Erythroblast (primary cell): ENCODE results near the gene RSAD1.

ENCODE experiments used
- DNase-seq, 2 experiments: peaks; one replicate each; lab custom pipeline; 2025; lab: John Stamatoyannopoulos, UW
- GATA1 ChIP-seq: IDR thresholded peaks from 2 replicates; pipeline ENCODE4 v1.6.1; 2011; ENCODE audit warnings: low read depth, mild to moderate bottlenecking, control low read depth, low read length, moderate library complexity
- POLR2A ChIP-seq: IDR thresholded peaks from 2 replicates; pipeline ENCODE4 v1.6.1; 2011; ENCODE audit warnings: mild to moderate bottlenecking, low read length

The RSAD1 gene

GRCh38 chr17:50447870-50448595 is 30.6 kb upstream of the RSAD1 start:
- TF ChIP-seq POLR2A (no peak), GATA1 (no peak)

GRCh38 chr17:50448643-50449042 is 30.0 kb upstream of the RSAD1 start:
- DNase-seq = peak in 1 of 2 experiments; percentile 32
- no peak for TF ChIP-seq POLR2A
- no peak for TF ChIP-seq GATA1

More at GRCh38 chr17:50447870-50448595, 30.6 kb upstream of the RSAD1 start:
- no peak for DNase-seq

GRCh38 chr17:50451943-50452629 is 26.6 kb upstream of the RSAD1 start:
- TF ChIP-seq POLR2A (no peak), GATA1 (no peak)
- no peak for DNase-seq

GRCh38 chr17:50452630-50453300 is 25.9 kb upstream of the RSAD1 start:
- no peak for DNase-seq
- no peak for TF ChIP-seq POLR2A
- TF ChIP-seq GATA1 = no peak

- no peak for DNase-seq
- TF ChIP-seq GATA1 = no peak
- TF ChIP-seq POLR2A = no peak
These were observed 24.8 kb upstream of the RSAD1 start for GRCh38 chr17:50453901-50454300.

GRCh38 chr17:50457621-50458020 is 21.0 kb upstream of the RSAD1 start:
- no peak for DNase-seq
- TF ChIP-seq GATA1 = no peak
- no peak for TF ChIP-seq POLR2A

- DNase-seq = no peak
- TF ChIP-seq GATA1 (no peak), POLR2A (no peak)
These were observed 20.4 kb upstream of the RSAD1 start for GRCh38 chr17:50458270-50458669.

- DNase-seq = no peak
- TF ChIP-seq GATA1 (no peak), POLR2A (no peak)
These were observed 19.7 kb upstream of the RSAD1 start for GRCh38 chr17:50458701-50459676.

- TF ChIP-seq GATA1 = no peak
- no peak for TF ChIP-seq POLR2A
- DNase-seq = no peak
These were observed 18.9 kb upstream of the RSAD1 start for GRCh38 chr17:50459756-50460155.

GRCh38 chr17:50460831-50461526 is 17.7 kb upstream of the RSAD1 start:
- DNase-seq = no peak
- no peak for TF ChIP-seq GATA1
- TF ChIP-seq POLR2A = no peak

GRCh38 chr17:50461550-50462132 is 17.0 kb upstream of the RSAD1 start:
- TF ChIP-seq GATA1 = no peak
- DNase-seq = no peak

GRCh38 chr17:50462446-50462845 is 16.2 kb upstream of the RSAD1 start:
- TF ChIP-seq POLR2A (no peak), GATA1 (no peak)
- DNase-seq = no peak

GRCh38 chr17:50464121-50464520 is 14.5 kb upstream of the RSAD1 start:
- no peak for DNase-seq
- TF ChIP-seq GATA1 (no peak), POLR2A (no peak)
